ENCODE results near the gene CLCN5. TPM values are rescaled to one million over a fixed set of nuclear protein-coding genes. Genes with fewer than 3 reads are reported as not detected.

The CLCN5 gene
- total RNA-seq, 4 donors from 2014 or later, result 5.2 to 31.8 (median 9.0) TPM

- intact Hi-C loops (cut with DNase I; ENCODE audit: low total_unique reads), result no loop called here
- peak overlapping the region; percentile 20 for H3K4me3 ChIP-seq (ENCODE audit: low read depth, poor library complexity, severe bottlenecking)
- 7 to 52% methylated on average over 9 to 42 of the region's 55 CpGs for whole genome bisulfite sequencing, 2 donors
- TF ChIP-seq CTCF (IDR thresholded peaks at IDR 0.05) (no peak), POLR2A (IDR thresholded peaks at IDR 0.05) (no peak)
- no peak for DNase-seq (ENCODE audit: low spot score in 2 of 2)
Observed at GRCh38 chrX:49879656-49880277, 42.6 kb upstream of the CLCN5 start.

DNA sequence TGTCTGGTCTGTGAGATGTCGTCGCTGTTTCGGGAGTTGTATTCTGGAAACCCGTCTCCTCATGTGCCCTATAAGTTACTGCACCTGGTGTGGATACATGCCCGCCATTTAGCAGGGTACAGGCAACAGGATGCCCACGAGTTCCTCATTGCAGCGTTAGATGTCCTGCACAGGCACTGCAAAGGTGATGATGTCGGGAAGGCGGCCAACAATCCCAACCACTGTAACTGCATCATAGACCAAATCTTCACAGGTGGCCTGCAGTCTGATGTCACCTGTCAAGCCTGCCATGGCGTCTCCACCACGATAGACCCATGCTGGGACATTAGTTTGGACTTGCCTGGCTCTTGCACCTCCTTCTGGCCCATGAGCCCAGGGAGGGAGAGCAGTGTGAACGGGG is 41.7 kb upstream of the CLCN5 start:
- 80 to 85% methylated on average over 12 of the region's 12 CpGs for WGBS, 2 donors
- no peak overlapping the region for H3K4me3 ChIP-seq (ENCODE audit: low read depth, poor library complexity, severe bottlenecking)
- intact Hi-C loops (cut with DNase I; ENCODE audit: low total_unique reads), result no loop called here
- no peak for DNase-seq (ENCODE audit: low spot score in 2 of 2)
- TF ChIP-seq CTCF (IDR thresholded peaks at IDR 0.05) (no peak), POLR2A (IDR thresholded peaks at IDR 0.05) (no peak)

- intact Hi-C loops (cut with DNase I; ENCODE audit: low total_unique reads), result no loop called here
- DNase-seq (ENCODE audit: low spot score in 2 of 2), result peak in 1 of 2 donors; percentile 92
- 38 to 50% methylated on average over 7 of the region's 7 CpGs for WGBS, 2 donors
- TF ChIP-seq CTCF (IDR thresholded peaks at IDR 0.05) (no peak), POLR2A (IDR thresholded peaks at IDR 0.05) (no peak)
- no peak overlapping the region for H3K4me3 ChIP-seq (ENCODE audit: low read depth, poor library complexity, severe bottlenecking)
Observed at GRCh38 chrX:49884290-49884862, 38.0 kb upstream of the CLCN5 start.

DNA sequence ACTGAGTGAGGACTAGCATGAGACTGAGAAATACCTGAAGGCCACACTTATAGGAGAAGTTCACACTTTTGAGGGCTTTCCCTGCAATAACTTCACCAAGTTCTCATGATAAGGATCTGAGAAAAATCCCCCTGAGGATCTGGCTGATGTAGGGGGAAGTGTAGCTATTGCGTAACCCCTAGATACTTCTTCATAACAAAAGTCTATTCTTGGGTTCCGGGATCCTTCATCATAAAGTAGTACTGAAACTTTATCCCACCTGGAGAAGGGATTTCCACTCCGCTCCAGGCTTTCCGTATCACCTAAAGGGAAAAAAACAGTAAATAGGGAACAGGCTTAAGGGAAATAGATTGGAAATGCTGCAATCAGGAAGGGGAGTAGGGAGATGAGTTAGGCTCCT is 29.9 kb upstream of the CLCN5 start:
- TF ChIP-seq CTCF (IDR thresholded peaks at IDR 0.05), result no peak
- no peak for TF ChIP-seq POLR2A (IDR thresholded peaks at IDR 0.05)
- intact Hi-C loops (cut with DNase I; ENCODE audit: low total_unique reads), result no loop called here
- 61 to 72% methylated on average over 4 of the region's 4 CpGs for WGBS, 2 donors

DNA sequence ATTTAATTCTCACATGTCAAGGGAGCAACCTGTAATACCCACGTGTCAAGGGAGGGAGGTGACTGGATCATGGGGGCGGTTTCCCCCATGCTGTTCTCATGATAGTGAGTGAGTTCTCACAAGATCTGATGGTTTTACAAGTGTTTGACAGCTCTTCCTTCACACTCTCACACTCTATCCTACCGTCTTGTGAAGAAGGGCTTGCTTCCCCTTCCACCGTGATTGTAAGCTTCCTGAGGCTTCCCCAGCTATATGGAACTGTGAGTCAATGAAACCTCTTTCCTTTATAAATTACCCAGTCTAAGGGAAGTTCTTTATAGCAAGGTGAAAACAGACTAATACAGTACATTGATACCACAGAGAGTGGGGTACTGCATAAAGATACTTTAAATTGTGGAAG is 25.4 kb upstream of the CLCN5 start:
- no peak for DNase-seq (ENCODE audit: low spot score in 2 of 2)
- TF ChIP-seq CTCF (IDR thresholded peaks at IDR 0.05) (no peak), POLR2A (IDR thresholded peaks at IDR 0.05) (no peak)
- WGBS, 2 donors, result 75 to 89% methylated on average over 4 of the region's 4 CpGs
- intact Hi-C loops (cut with DNase I; ENCODE audit: low total_unique reads), result no loop called here
- no peak overlapping the region for H3K4me3 ChIP-seq (ENCODE audit: low read depth, poor library complexity, severe bottlenecking)

More for the DNA sequence above, 29.9 kb upstream of the CLCN5 start:
- no peak overlapping the region for H3K4me3 ChIP-seq (ENCODE audit: low read depth, poor library complexity, severe bottlenecking)
- no peak for DNase-seq (ENCODE audit: low spot score in 2 of 2)

DNA sequence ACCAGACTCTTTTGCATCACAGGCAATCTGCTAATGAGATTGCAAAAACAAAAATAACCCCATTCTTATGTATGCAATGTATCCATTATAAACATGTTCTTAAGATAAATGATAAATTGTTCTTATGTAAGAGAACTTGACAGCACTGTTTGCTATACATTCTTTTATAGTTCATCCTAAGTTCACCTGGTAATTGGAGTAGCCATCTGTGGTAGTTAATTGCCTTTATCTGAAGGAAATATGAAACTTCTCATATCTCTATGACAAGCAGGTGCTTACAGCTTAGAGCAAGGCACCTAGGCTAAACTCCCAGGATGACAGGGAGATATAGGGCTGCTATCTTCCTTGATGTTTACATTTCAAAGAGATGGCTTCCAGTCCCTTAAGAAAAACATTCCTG is 21.3 kb upstream of the CLCN5 start:
- TF ChIP-seq CTCF (IDR thresholded peaks at IDR 0.05) (no peak), POLR2A (IDR thresholded peaks at IDR 0.05) (no peak)
- H3K4me3 ChIP-seq (ENCODE audit: low read depth, poor library complexity, severe bottlenecking), result no peak overlapping the region
- intact Hi-C loops (cut with DNase I; ENCODE audit: low total_unique reads), result no loop called here
- DNase-seq (ENCODE audit: low spot score in 2 of 2), result no peak
